Fibroblast of lung (primary cell): Measurements from ENCODE around the gene ASTL.

ENCODE experiments used
- CTCF ChIP-seq, 2 donors: IDR thresholded peaks in 1 of 2; conservative IDR thresholded peaks in 1 of 2; 1 replicate in 1 of 2; 2 replicates in 1 of 2; pipeline ENCODE4 v1.5.1; 2011 to 2012; ENCODE audit warnings: low read length in 2 of 2, control low read depth in 1 of 2, inconsistent platforms in 1 of 2, low read depth in 1 of 2, mild to moderate bottlenecking in 1 of 2
- EZH2 ChIP-seq: IDR thresholded peaks from 2 replicates; pipeline ENCODE4 v1.5.1; 2012; ENCODE audit warnings: low read length, control low read depth, mild to moderate bottlenecking; ENCODE audit errors: missing control alignments

- TF ChIP-seq EZH2 (no peak), CTCF (conservative IDR thresholded peaks at IDR 0.05 in 1 of 2, IDR thresholded peaks at IDR 0.05 in 1 of 2; ENCODE audit: low read depth in 1 of 2, low read length in 2 of 2) (no peak)
These were observed 38.4 kb upstream of the ASTL start for GRCh38 chr2:96176661-96177060.
